PC-3 (cell line): ENCODE results near the gene PER2. TPM values are rescaled to one million over a fixed set of nuclear protein-coding genes. Genes with fewer than 3 reads are reported as not detected.
A peak's percentile ranks its signal among the peaks of the same experiment; 100 is the strongest.

Experiments
- ATAC-seq: fragments of 200-7000 bp; cut with Tn5 transposase; 2 replicates; pipeline ENCODE4 v1.9.1; 2020; ENCODE audit warnings: mild to moderate bottlenecking, moderate library complexity
- BruUV-seq: library from RNA; stranded (reverse); fragments of 400-500 nt; replicated peaks from 2 replicates; lab custom pipeline; 2021; lab: Mats Ljungman, UMichigan
- CTCF ChIA-PET: fragments of 300-600 bp; sonication (Branson Sonifier 250); formaldehyde crosslinking; loops from one replicate; lab custom pipeline; 2022; ENCODE audit warnings: antibody characterized with exemption; lab: Charles Lee
- POLR2A ChIA-PET: fragments of 300-600 bp; sonication (Branson Sonifier 250); formaldehyde crosslinking; loops from one replicate; lab custom pipeline; 2022; ENCODE audit warnings: antibody characterized with exemption; ENCODE audit not compliant: unreplicated experiment; lab: Charles Lee
- DNase-seq: peaks from one replicate; pipeline ENCODE4 v3.0.0-alpha.2; 2015
- H2AFZ ChIP-seq: fragments of 300-600 bp; sonication (generic); 2 replicates; pipeline ENCODE4 v1.6.0; 2016; ENCODE audit warnings: antibody characterized with exemption, low read length
- H3F3A ChIP-seq: fragments of 300-600 bp; sonication (generic); one replicate; pipeline ENCODE4 v1.6.0; 2017; ENCODE audit warnings: antibody characterized with exemption, low read length, control low read depth, mild to moderate bottlenecking; ENCODE audit not compliant: unreplicated experiment
- H3K27ac ChIP-seq: fragments of 300-600 bp; sonication (generic); 2 replicates; pipeline ENCODE4 v1.5.1; 2016; ENCODE audit warnings: mild to moderate bottlenecking, low read length
- H3K27me3 ChIP-seq: fragments of 300-600 bp; sonication (generic); 2 replicates; pipeline ENCODE4 v1.6.1; 2016; ENCODE audit warnings: low read length, mixed read lengths
- H3K36me3 ChIP-seq: fragments of 300-600 bp; sonication (generic); 2 replicates; pipeline ENCODE4 v1.6.1; 2016; ENCODE audit warnings: low read depth, mixed run types, low read length, mixed read lengths
- H3K4me1 ChIP-seq: fragments of 300-600 bp; sonication (generic); 2 replicates; pipeline ENCODE4 v1.5.1; 2016; ENCODE audit warnings: low read length; ENCODE audit not compliant: insufficient read depth
- H3K4me2 ChIP-seq: fragments of 300-600 bp; sonication (generic); 2 replicates; pipeline ENCODE4 v1.6.0; 2016; ENCODE audit warnings: low read length
- H3K4me3 ChIP-seq: fragments of 300-600 bp; sonication (generic); 2 replicates; pipeline ENCODE4 v1.5.1; 2016; ENCODE audit warnings: mild to moderate bottlenecking, low read length, mixed read lengths
- H3K79me2 ChIP-seq: fragments of 300-600 bp; sonication (generic); 2 replicates; pipeline ENCODE4 v1.6.1; 2017; ENCODE audit warnings: low read length, mixed read lengths
- H3K9ac ChIP-seq: fragments of 300-600 bp; sonication (generic); 2 replicates; pipeline ENCODE4 v1.6.0; 2016; ENCODE audit warnings: mild to moderate bottlenecking, low read length
- H3K9me2 ChIP-seq: fragments of 300-600 bp; sonication (generic); replicated peaks from 2 replicates; pipeline ENCODE4 v1.6.1; 2016; ENCODE audit warnings: mixed run types, low read length, mixed read lengths
- H3K9me3 ChIP-seq: fragments of 300-600 bp; sonication (generic); 2 replicates; pipeline ENCODE4 v1.6.1; 2016; ENCODE audit warnings: low read length, mixed read lengths
- H4K20me1 ChIP-seq: fragments of 300-600 bp; sonication (generic); 2 replicates; pipeline ENCODE4 v1.6.1; 2016; ENCODE audit warnings: low read length, mixed read lengths
- CTCF ChIP-seq: fragments of 300-600 bp; sonication (generic); conservative IDR thresholded peaks from 2 replicates; pipeline ENCODE4 v1.5.1; 2017; ENCODE audit warnings: antibody characterized with exemption, low read depth, mild to moderate bottlenecking, low read length
- EZH2 ChIP-seq: fragments of 300-600 bp; sonication (generic); IDR thresholded peaks from one replicate; pipeline ENCODE4 v1.6.1; 2017; ENCODE audit warnings: antibody characterized with exemption, mild to moderate bottlenecking, low read length; ENCODE audit not compliant: unreplicated experiment
- EZH2phosphoT487 ChIP-seq: fragments of 300-600 bp; sonication (generic); IDR thresholded peaks from 2 replicates; pipeline ENCODE4 v1.6.1; 2018; ENCODE audit warnings: mild to moderate bottlenecking, antibody characterized with exemption, low read length, borderline replicate concordance
- intact Hi-C: fragments of 100-400 bp; cut with micrococcal nuclease; formaldehyde crosslinking; loops from 2 replicates; pipeline ENCODE4 v1.9.0; 2023
- total RNA-seq: library from RNA; depleted of rRNA; stranded (reverse); fragments of >200 nt; gene quantifications from 2 replicates; pipeline ENCODE4 v1.2.3, GENCODE V29; 2014

The PER2 gene
- total RNA-seq, 1 experiment from 2014 or later: 8.6 TPM

GRCh38 chr2:238263204-238264071 is 25.0 kb downstream of the PER2 start:
- POLR2A ChIA-PET: no interaction called here
- no peak overlapping the region for H3K4me3 ChIP-seq
- no peak overlapping the region for H3K4me2 ChIP-seq
- no peaks in the 10 kb centered on the region for H3K27me3 ChIP-seq
- TF ChIP-seq EZH2: no peak
- TF ChIP-seq EZH2phosphoT487: no peak
- peak; percentile 83 for TF ChIP-seq CTCF
- intact Hi-C loops: loop anchor here (1.0 kb wide), 1 partner anchor 23 kb away; no protein-coding TSS in a partner anchor
- H4K20me1 ChIP-seq: no peaks in the 10 kb centered on the region
- no peaks in the 10 kb centered on the region for H3F3A ChIP-seq
- ATAC-seq (peak; percentile 88), DNase-seq (peak; percentile 75)
- H3K4me1 ChIP-seq: peaks cover 7% of the 10 kb centered on the region; the same call in 1 of the 2 replicates
- no peaks in the 10 kb centered on the region for H3K9me3 ChIP-seq
- H3K9me2 ChIP-seq: no peaks in the 10 kb centered on the region
- H3K36me3 ChIP-seq: peaks cover 7% of the 10 kb centered on the region
- no peak overlapping the region for H3K27ac ChIP-seq
- CTCF ChIA-PET: interaction anchor here (1.0 to 1.5 kb wide), 3 partner anchors 22 to 47 kb away, joined by 3 to 5 read pairs (median 4); partner anchors contain the start of gene PER2
- H2AFZ ChIP-seq: no peak overlapping the region
- no peaks in the 10 kb centered on the region for H3K79me2 ChIP-seq
- H3K9ac ChIP-seq: no peak overlapping the region
- BruUV-seq: no TSS peak

- Histone ChIP-seq H3K79me2 (no peaks in the 10 kb centered on the region), H3K36me3 (peaks cover 7% of the 10 kb centered on the region), H3K4me3 (no peak overlapping the region), H3K4me2 (no peak overlapping the region), H4K20me1 (no peaks in the 10 kb centered on the region), H3K27ac (no peak overlapping the region), H3K9ac (no peak overlapping the region), H2AFZ (no peak overlapping the region), H3K9me3 (no peaks in the 10 kb centered on the region), H3K27me3 (no peaks in the 10 kb centered on the region), H3F3A (no peaks in the 10 kb centered on the region), H3K4me1 (peaks cover 7% of the 10 kb centered on the region; the same call in 1 of the 2 replicates), H3K9me2 (no peaks in the 10 kb centered on the region)
- CTCF ChIA-PET: interaction anchor here (1.0 to 1.5 kb wide), 3 partner anchors 23 to 46 kb away, joined by 3 to 5 read pairs (median 4); partner anchors contain the start of gene PER2
- ATAC-seq: no peak
- BruUV-seq: no TSS peak
- intact Hi-C loops: loop anchor here (1.0 kb wide), 1 partner anchor 24 kb away; no protein-coding TSS in a partner anchor
- no peak for TF ChIP-seq EZH2phosphoT487
- TF ChIP-seq CTCF: no peak
- no peak for TF ChIP-seq EZH2
- POLR2A ChIA-PET: no interaction called here
- DNase-seq: no peak
These were observed 25.8 kb downstream of the PER2 start for GRCh38 chr2:238262496-238263122.
